H1 (cell line): ENCODE measurements around the gene MARCKS. TPM values are rescaled to one million over a fixed set of nuclear protein-coding genes. Genes with fewer than 3 reads are reported as not detected.

Experiments used
- FOSL1 ChIP-seq: IDR thresholded peaks from 2 replicates; pipeline ENCODE4 v1.6.1; 2011; ENCODE audit warnings: mild to moderate bottlenecking, low read depth, low read length, moderate library complexity; ENCODE audit not compliant: insufficient read depth
- RNF2 ChIP-seq: fragments of 200-900, 300-1000 bp; sonication (generic); IDR thresholded peaks from 2 replicates; pipeline ENCODE4 v1.7.1; 2016; ENCODE audit warnings: borderline replicate concordance, low read depth, mild to moderate bottlenecking, antibody characterized with exemption, low read length; ENCODE audit not compliant: poor library complexity, severe bottlenecking; ENCODE audit errors: missing control alignments
- polyA plus RNA-seq, 7 experiments: library from polyadenylated mRNA; depleted of rRNA in 3 of 7; stranded (reverse) in 5 of 7; unstranded in 2 of 7; fragments of >200 nt in 5 of 7; fragments of 200-250 nt in 2 of 7; gene quantifications; 1 replicate in 5 of 7; 2 replicates in 1 of 7; 4 replicates in 1 of 7; pipeline versions ENCODE4 v1.2.1 to v1.2.3, GENCODE V29; 2011 to 2013; ENCODE audit warnings: missing spikeins in 2 of 7, mixed read lengths in 2 of 7
- total RNA-seq: library from RNA; stranded (reverse); fragmentation: NEBNext Ultra II Directional; extraction: Animal tissue kit (Norgen Biotek cat#: 25700); gene quantifications from 2 replicates; pipeline ENCODE4 v1.2.1, GENCODE V29; 2021

The MARCKS gene
- total and polyA plus RNA-seq, 2 of the 8 experiments (the other 6 are each of a cell fraction or from before 2014, with no cell fraction given) = 26.6 to 111 TPM

- TF ChIP-seq RNF2 (no peak), FOSL1 (no peak)
These were observed 37.8 kb upstream of the MARCKS start (continued) for GRCh38 chr6:113819169-113819830.
